Panc1 (cell line): ENCODE measurements around the gene TRERF1. TPM values are rescaled to one million over a fixed set of nuclear protein-coding genes. Genes with fewer than 3 reads are reported as not detected.

ENCODE experiments used
- ATAC-seq: fragments of 200-7000 bp; cut with Tn5 transposase; 2 replicates; pipeline ENCODE4 v1.9.1; 2020; ENCODE audit warnings: mild to moderate bottlenecking, moderate library complexity
- BruUV-seq: library from RNA; stranded (reverse); fragments of 400-500 nt; replicated peaks from 2 replicates; lab custom pipeline; 2021; lab: Mats Ljungman, UMichigan
- CTCF ChIA-PET: fragments of 300-600 bp; sonication (Branson Sonifier 250); formaldehyde crosslinking; loops from one replicate; lab custom pipeline; 2022; ENCODE audit warnings: antibody characterized with exemption; lab: Charles Lee
- POLR2A ChIA-PET: fragments of 300-600 bp; sonication (Branson Sonifier 250); formaldehyde crosslinking; loops from one replicate; lab custom pipeline; 2022; ENCODE audit warnings: antibody characterized with exemption; lab: Charles Lee
- DNase-seq: peaks from one replicate; pipeline ENCODE4 v3.0.0-alpha.2; 2010; ENCODE audit warnings: low read depth, low spot score
- H3K27ac ChIP-seq: 2 replicates; pipeline ENCODE4 v1.5.1; 2011; ENCODE audit warnings: mild to moderate bottlenecking, low read length, inconsistent platforms
- H3K27me3 ChIP-seq: fragments of 200-500 bp; sonication (Bioruptor generic); 2 replicates; pipeline ENCODE4 v1.6.0; 2014; ENCODE audit warnings: low read length, inconsistent platforms; ENCODE audit not compliant: control insufficient read depth, insufficient read depth
- H3K36me3 ChIP-seq: fragments of 200-500 bp; sonication (Bioruptor generic); 2 replicates; pipeline ENCODE4 v1.5.1; 2014; ENCODE audit warnings: inconsistent platforms, mild to moderate bottlenecking, low read length, moderate library complexity; ENCODE audit not compliant: control insufficient read depth, insufficient read depth
- H3K4me1 ChIP-seq: 2 replicates; pipeline ENCODE4 v1.5.1; 2011; ENCODE audit warnings: inconsistent platforms, mild to moderate bottlenecking, low read length, moderate library complexity; ENCODE audit not compliant: control insufficient read depth, insufficient read depth
- H3K4me3 ChIP-seq, 2 experiments: 2 replicates each; pipeline ENCODE4 v1.5.1; 2011 to 2012; ENCODE audit warnings: low read depth in 2 of 2, low read length in 2 of 2, mild to moderate bottlenecking in 2 of 2, inconsistent platforms in 1 of 2, moderate library complexity in 1 of 2
- H3K9me3 ChIP-seq: fragments of 200-500 bp; sonication (Bioruptor generic); 2 replicates; pipeline ENCODE4 v1.5.1; 2014; ENCODE audit warnings: low read depth, mild to moderate bottlenecking, inconsistent platforms, low read length, moderate library complexity; ENCODE audit not compliant: control insufficient read depth, insufficient read depth
- CTCF ChIP-seq: fragments of 450-650 bp; IDR thresholded peaks from 2 replicates; pipeline ENCODE4 v1.5.1; 2017; ENCODE audit warnings: mild to moderate bottlenecking
- POLR2AphosphoS5 ChIP-seq: IDR thresholded peaks from 2 replicates; pipeline ENCODE4 v1.6.1; 2012; ENCODE audit warnings: mild to moderate bottlenecking, low read depth, low read length, moderate library complexity
- REST ChIP-seq, 2 experiments: IDR thresholded peaks; 2 replicates each; pipeline ENCODE4 v1.6.1; 2011 to 2012; ENCODE audit warnings: low read depth in 2 of 2, control low read depth in 1 of 2, low read length in 1 of 2, mild to moderate bottlenecking in 1 of 2, moderate library complexity in 1 of 2; ENCODE audit not compliant: insufficient read depth in 1 of 2
- SIN3A ChIP-seq: IDR thresholded peaks from 2 replicates; pipeline ENCODE4 v1.6.1; 2012; ENCODE audit warnings: low read depth, mild to moderate bottlenecking, low read length, moderate library complexity, borderline replicate concordance; ENCODE audit not compliant: insufficient read depth
- TCF7L2 ChIP-seq: IDR thresholded peaks from 2 replicates; pipeline ENCODE4 v1.6.1; 2011; ENCODE audit warnings: mild to moderate bottlenecking, low read depth, low read length, inconsistent platforms
- in situ Hi-C: cut with HindIII; loops from 2 replicates; pipeline ENCODE4 v1.10.0; 2016; ENCODE audit warnings: low sequenced_read_pairs, low pct_unique_long_range_greater_than_20kb
- intact Hi-C: fragments of 100-400 bp; cut with micrococcal nuclease; formaldehyde crosslinking; loops from one replicate; pipeline ENCODE4 v1.10.0; 2022; ENCODE audit not compliant: unreplicated experiment
- total RNA-seq: library from RNA; stranded (reverse); gene quantifications from one replicate; pipeline ENCODE4 v1.2.1, GENCODE V29; 2021; ENCODE audit not compliant: unreplicated experiment

Gene TRERF1
- total RNA-seq, 1 experiment from 2014 or later = 30.6 TPM

DNA sequence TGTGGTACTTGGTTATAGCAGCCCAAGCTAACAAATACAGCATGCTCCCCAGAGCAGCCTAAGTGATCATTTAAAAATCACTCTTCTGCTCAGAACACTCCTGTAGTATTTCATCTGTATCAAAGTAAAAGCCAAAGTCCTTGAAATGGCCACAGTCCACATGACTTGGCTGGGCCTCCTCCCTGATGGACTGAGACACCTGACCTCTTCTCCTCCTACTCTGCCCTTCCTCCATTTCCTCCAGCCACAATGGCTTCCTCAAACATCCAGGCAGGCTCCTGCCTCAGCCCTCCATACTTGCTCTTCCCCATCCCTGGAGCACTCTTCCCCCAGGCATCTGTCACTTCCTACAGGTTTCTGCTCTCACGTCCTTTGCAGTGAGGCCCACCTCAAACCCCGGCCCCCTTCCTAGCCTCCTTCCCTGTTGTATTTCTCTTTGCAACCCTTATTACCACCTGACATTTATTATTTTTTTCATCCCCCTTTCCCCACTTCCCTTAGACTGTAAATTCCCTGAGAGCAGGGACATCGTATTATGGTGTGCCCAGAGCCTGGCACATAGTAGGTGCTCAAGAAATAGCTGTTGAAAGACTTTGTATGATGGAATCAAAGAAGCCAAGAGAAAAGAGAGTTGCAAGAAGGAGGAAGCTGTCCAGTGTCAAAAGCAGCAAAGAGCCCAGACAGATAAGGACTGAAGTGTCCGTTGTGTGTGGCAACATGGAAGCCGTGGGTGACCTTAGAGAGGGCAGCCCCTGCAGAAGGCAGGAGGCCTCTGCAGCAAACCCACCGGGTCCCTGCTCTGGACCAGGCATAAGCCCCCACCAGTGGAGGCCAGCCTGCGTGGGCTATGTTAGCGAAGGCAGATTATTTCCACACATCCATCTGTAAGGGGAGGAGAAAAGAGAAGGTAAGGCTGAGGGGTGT, 87.5 kb downstream of the TRERF1 start:
- intact Hi-C loops = no loop called here
- H3K27me3 ChIP-seq = no peaks in the 10 kb centered on the region
- DNase-seq (no peak), ATAC-seq (no peak)
- H3K27ac ChIP-seq = no peak overlapping the region
- no peaks in the 10 kb centered on the region for H3K36me3 ChIP-seq
- ChIA-PET CTCF (no interaction called here), POLR2A (no interaction called here)
- H3K4me1 ChIP-seq = peaks cover 16% of the 10 kb centered on the region
- TF ChIP-seq CTCF (no peak), REST (IDR thresholded peaks at IDR 0.05; ENCODE audit: insufficient read depth in 1 of 2, low read depth in 2 of 2, low read length in 1 of 2) (no peak), TCF7L2 (no peak), POLR2AphosphoS5 (no peak), SIN3A (no peak)
- in situ Hi-C loops = no loop called here
- no peak overlapping the region for H3K4me3 ChIP-seq
- no peaks in the 10 kb centered on the region for H3K9me3 ChIP-seq
- BruUV-seq = no TSS peak

- ChIA-PET CTCF (interaction anchor here (0.5 to 1.3 kb wide), 2 partner anchors 89 to 186 kb away, joined by 3 to 4 read pairs; no protein-coding TSS in a partner anchor), POLR2A (interaction anchor here (0.5 to 0.7 kb wide), 2 partner anchors 20 to 21 kb away, joined by 14 read pairs; no protein-coding TSS in a partner anchor)
- H3K9me3 ChIP-seq = no peaks in the 10 kb centered on the region
- intact Hi-C loops = no loop called here
- TF ChIP-seq SIN3A (no peak), REST (IDR thresholded peaks at IDR 0.05; ENCODE audit: insufficient read depth in 1 of 2, low read depth in 2 of 2, low read length in 1 of 2) (no peak), POLR2AphosphoS5 (no peak), CTCF (no peak), TCF7L2 (no peak)
- H3K36me3 ChIP-seq = no peaks in the 10 kb centered on the region
- ATAC-seq (no peak), DNase-seq (no peak)
- no peak overlapping the region for H3K27ac ChIP-seq
- no peak overlapping the region for H3K4me3 ChIP-seq
- in situ Hi-C loops = no loop called here
- BruUV-seq = TSS peak; percentile 23
- peaks cover 15% of the 10 kb centered on the region for H3K4me1 ChIP-seq
- no peaks in the 10 kb centered on the region for H3K27me3 ChIP-seq
Observed at GRCh38 chr6:42361036-42361435, 90.7 kb downstream of the TRERF1 start.
